Testis (tissue), 2 donors: ENCODE data around the gene SMYD3.

Experiments used
- CTCF ChIP-seq, 3 experiments: fragments of 450-650 bp in 2 of 3; fragments of 200-600 bp in 1 of 3; sonication (generic) in 1 of 3; IDR thresholded peaks; one replicate each; pipeline ENCODE4 v1.5.1; 2016 to 2019; ENCODE audit warnings: antibody characterized with exemption in 3 of 3, mild to moderate bottlenecking in 2 of 3, moderate library complexity in 1 of 3
- POLR2A ChIP-seq: fragments of 450-650 bp; IDR thresholded peaks from one replicate; pipeline ENCODE4 v1.6.1; 2017; ENCODE audit warnings: antibody characterized with exemption, mild to moderate bottlenecking, moderate library complexity

DNA sequence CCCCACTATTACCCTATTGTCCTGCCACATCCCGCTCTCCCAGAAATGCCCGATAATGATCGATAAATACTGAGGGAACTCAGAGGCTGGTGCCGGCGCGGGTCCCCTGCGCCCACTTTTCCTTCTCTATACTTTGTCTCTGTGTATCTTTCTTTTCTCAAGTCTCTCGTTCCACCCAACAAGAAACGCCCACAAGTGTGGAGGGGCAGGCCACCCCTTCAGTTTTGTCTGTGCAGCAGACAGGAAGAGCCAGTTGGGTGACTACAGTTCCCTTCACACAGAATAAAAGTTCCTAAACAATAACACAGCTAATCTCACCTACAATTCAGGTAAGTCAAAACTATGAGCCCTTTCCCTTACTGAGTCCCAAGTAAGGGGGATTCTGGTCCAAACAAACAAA, 423.7 kb downstream of the SMYD3 start:
- no peak for TF ChIP-seq CTCF (IDR thresholded peaks at IDR 0.05)
- TF ChIP-seq POLR2A, result no peak
